A549 (cell line): ENCODE measurements around the gene CLCNKA. TPM values are rescaled to one million over a fixed set of nuclear protein-coding genes. Genes with fewer than 3 reads are reported as not detected.

Experiments used
- ATAC-seq, 2 experiments: fragments of 200-7000 bp in 1 of 2; fragments of >200 bp in 1 of 2; cut with Nextera tagmentation in 1 of 2; cut with Tn5 transposase in 1 of 2; 3 replicates each; pipeline versions ENCODE4 v1.8.0 to v1.9.1; 2018 to 2020; ENCODE audit warnings: mild to moderate bottlenecking in 1 of 2, moderate library complexity in 1 of 2
- CTCF ChIA-PET: fragments of 300-600 bp; sonication (Branson Sonifier 250); formaldehyde crosslinking; extraction: SDS; loops from one replicate; lab custom pipeline; 2021; ENCODE audit warnings: antibody characterized with exemption, inconsistent platforms; lab: Yijun Ruan, JAX
- POLR2A ChIA-PET: fragments of 350-600 bp; formaldehyde crosslinking; extraction: SDS; loops from one replicate; lab custom pipeline; 2021; ENCODE audit warnings: antibody characterized with exemption, inconsistent platforms; lab: Yijun Ruan, JAX
- DNase-seq, 2 experiments: peaks; one replicate each; pipeline versions ENCODE4 v3.0.0 to v3.0.0-alpha.2; 2011 to 2016; ENCODE audit warnings: low read depth in 1 of 2, low spot score in 1 of 2
- FAIRE-seq: peaks from 2 replicates; lab custom pipeline; 2011; peaks lifted over from hg19 to GRCh38; lab: Jason Lieb, UNC
- H3K27ac ChIP-seq, 2 experiments: fragments of >200 bp; sonication (Bioruptor Twin); formaldehyde crosslinking; 3 replicates each; pipeline ENCODE4 v1.5.1; 2016 to 2017
- H3K4me1 ChIP-seq: fragments of >200 bp; sonication (Bioruptor Twin); formaldehyde crosslinking; 3 replicates; pipeline ENCODE4 v1.6.1; 2016
- H3K4me2 ChIP-seq: fragments of >200 bp; sonication (Bioruptor Twin); formaldehyde crosslinking; 3 replicates; pipeline ENCODE4 v1.6.1; 2016
- H3K4me3 ChIP-seq: fragments of >200 bp; sonication (Bioruptor Twin); formaldehyde crosslinking; 3 replicates; pipeline ENCODE4 v1.5.1; 2016
- H3K9me3 ChIP-seq: fragments of >200 bp; sonication (Bioruptor Twin); formaldehyde crosslinking; 3 replicates; pipeline ENCODE4 v1.6.1; 2016
- CBX2 ChIP-seq: fragments of 200-600 bp; sonication (generic); IDR thresholded peaks from 2 replicates; pipeline ENCODE4 v1.6.1; 2016; ENCODE audit warnings: low read depth, mild to moderate bottlenecking, borderline replicate concordance
- CBX8 ChIP-seq: fragments of 200-600 bp; sonication (generic); IDR thresholded peaks from 2 replicates; pipeline ENCODE4 v1.6.1; 2016
- CHD4 ChIP-seq: fragments of 200-600 bp; sonication (generic); IDR thresholded peaks from 2 replicates; pipeline ENCODE4 v1.6.1; 2016; ENCODE audit warnings: antibody characterized with exemption, mild to moderate bottlenecking, borderline replicate concordance
- ESRRA ChIP-seq: fragments of 150-350 bp; IDR thresholded peaks from 2 replicates; pipeline ENCODE4 v1.6.1; 2014; ENCODE audit warnings: mild to moderate bottlenecking, low read length, borderline replicate concordance
- GATA3 ChIP-seq: IDR thresholded peaks from 2 replicates; pipeline ENCODE4 v1.6.1; 2012; ENCODE audit warnings: borderline replicate concordance
- HOXA7 ChIP-seq: fragments of 250-450 bp; sonication (Bioruptor Pico); IDR thresholded peaks from 2 replicates; pipeline ENCODE4 v1.5.0; 2020; ENCODE audit warnings: mild to moderate bottlenecking, moderate library complexity
- KDM1A ChIP-seq: fragments of 200-600 bp; sonication (generic); IDR thresholded peaks from 2 replicates; pipeline ENCODE4 v1.6.1; 2016; ENCODE audit warnings: low read depth, mild to moderate bottlenecking
- KDM5A ChIP-seq: fragments of 200-600 bp; sonication (generic); IDR thresholded peaks from 2 replicates; pipeline ENCODE4 v1.6.1; 2016; ENCODE audit warnings: antibody characterized with exemption, mild to moderate bottlenecking
- MAFK ChIP-seq: fragments of 450-650 bp; IDR thresholded peaks from 2 replicates; pipeline ENCODE4 v1.6.1; 2014; ENCODE audit not compliant: partially characterized antibody
- MAX ChIP-seq: IDR thresholded peaks from 2 replicates; pipeline ENCODE4 v1.6.1; 2012
- POLR2AphosphoS2 ChIP-seq: conservative IDR thresholded peaks from 2 replicates; pipeline ENCODE4 v1.6.1; 2012; ENCODE audit warnings: low read length, improper control_type of control experiment, inconsistent platforms
- RAD21 ChIP-seq, 2 experiments: fragments of >200 bp in 1 of 2; sonication (Bioruptor Twin) in 1 of 2; formaldehyde crosslinking in 1 of 2; IDR thresholded peaks in 1 of 2; conservative IDR thresholded peaks in 1 of 2; 2 replicates in 1 of 2; 3 replicates in 1 of 2; pipeline ENCODE4 v1.6.1; 2012 to 2018; ENCODE audit warnings: inconsistent platforms in 1 of 2
- RCOR1 ChIP-seq: fragments of 150-350 bp; IDR thresholded peaks from 2 replicates; pipeline ENCODE4 v1.6.1; 2014; ENCODE audit warnings: antibody characterized with exemption, low read length, low read depth
- SMC3 ChIP-seq: fragments of >200 bp; sonication (Bioruptor Twin); formaldehyde crosslinking; IDR thresholded peaks from 3 replicates; pipeline ENCODE4 v1.6.1; 2018; ENCODE audit warnings: inconsistent platforms
- ZC3H11A ChIP-seq: fragments of 450-650 bp; IDR thresholded peaks from 2 replicates; pipeline ENCODE4 v1.6.1; 2014; ENCODE audit warnings: antibody characterized with exemption, mild to moderate bottlenecking
- WGBS: methylation state at CpG from one replicate; pipeline ENCODE4 v1.1.6; 2017; ENCODE audit errors: missing lambda C conversion rate; 5-methylcytosine and 5-hydroxymethylcytosine counted together
- polyA plus RNA-seq, 4 experiments: library from polyadenylated mRNA; depleted of rRNA in 3 of 4; stranded (reverse); fragments of >200 nt; fragmentation: RNase III in 1 of 4; extraction: RNeasy Plus Mini Kit Qiagen cat#74134 plus additional on column Dnase treatment in 1 of 4; gene quantifications; 2 replicates in 3 of 4; 3 replicates in 1 of 4; pipeline ENCODE4 v1.2.3, GENCODE V29; 2011 to 2017
- TF ChIP-seq, protein P1 (sequence below): fragments of 200-600 bp; sonication (generic); IDR thresholded peaks from 2 replicates; pipeline ENCODE4 v1.6.1; 2016; ENCODE audit warnings: antibody characterized with exemption, mild to moderate bottlenecking, moderate library complexity
- TF ChIP-seq, protein P2 (sequence below): fragments of 150-350 bp; IDR thresholded peaks from 2 replicates; pipeline ENCODE4 v1.6.1; 2014; ENCODE audit warnings: low read depth, mild to moderate bottlenecking, low read length
- TF ChIP-seq, protein P3 (sequence below): fragments of >200 bp; sonication (Bioruptor Twin); formaldehyde crosslinking; IDR thresholded peaks from 3 replicates; pipeline ENCODE4 v1.5.1; 2016

CLCNKA gene
- polyA plus RNA-seq, 2 of the 4 experiments (the other 2 are of a cell fraction): 0.06 TPM; not detected in 1

DNA sequence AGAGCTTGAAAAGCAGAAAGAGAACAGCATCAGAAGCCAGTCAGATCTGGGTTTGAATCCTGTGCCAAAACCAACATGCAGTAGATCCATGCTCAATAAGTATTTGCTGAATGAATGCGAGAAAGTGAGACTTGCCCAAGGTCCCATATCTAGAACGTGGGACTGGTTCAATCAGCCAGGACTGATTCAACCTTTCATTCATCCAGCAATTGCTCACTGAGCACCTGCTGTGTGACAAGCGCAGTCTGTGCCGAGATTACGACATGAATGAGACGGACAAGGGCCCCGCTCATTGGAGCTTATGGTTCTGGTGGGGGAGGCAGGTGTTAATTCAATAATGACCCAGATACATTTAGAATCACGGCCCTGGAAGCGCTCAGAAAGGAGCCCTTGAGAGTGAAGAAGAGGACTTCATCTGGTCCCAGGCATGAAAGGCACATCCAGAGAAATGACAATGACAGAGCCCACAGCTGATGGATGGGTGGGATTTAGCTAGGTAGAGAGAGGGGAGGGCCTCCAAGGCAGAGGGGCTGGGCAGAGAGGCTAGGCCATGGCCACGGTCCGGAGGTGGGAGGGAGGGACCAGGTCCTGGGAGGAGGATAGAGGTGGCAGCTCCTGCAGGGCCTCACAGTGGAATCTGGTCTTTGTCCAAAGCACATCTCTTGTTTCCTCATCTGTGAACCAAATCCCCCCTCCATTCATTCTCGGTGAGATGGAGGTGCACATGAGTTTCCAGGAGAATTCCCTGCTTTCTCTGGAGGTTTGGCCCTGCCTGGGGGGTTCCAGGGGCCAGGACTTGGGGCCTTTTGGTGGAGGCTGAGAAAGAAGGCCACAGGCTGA, 55.8 kb downstream of the CLCNKA start:
- 58% methylated on average over 12 of the region's 12 CpGs for WGBS
- peak overlapping the region; percentile 95 to 100 for H3K27ac ChIP-seq
- no peak for ATAC-seq
- ChIA-PET CTCF (interaction anchor here (0.9 to 12.5 kb wide), 31 partner anchors 8 to 288 kb away, joined by 3 to 318 read pairs (median 11); partner anchors contain the start of genes CPLANE2 and EPHA2), POLR2A (no interaction called here)
- peak overlapping the region; percentile 79 for H3K4me2 ChIP-seq
- H3K9me3 ChIP-seq: no peaks in the 10 kb centered on the region
- FAIRE-seq: no peak
- TF ChIP-seq CHD4 (no peak), HOXA7 (CRISPR knock-in tag) (no peak), KDM1A (no peak), ZC3H11A (no peak), KDM5A (no peak), MAX (no peak), MAFK (no peak), CBX2 (no peak), GATA3 (no peak), RCOR1 (no peak), POLR2AphosphoS2 (no peak), CBX8 (no peak), ESRRA (no peak)
- TF ChIP-seq, protein P1, sequence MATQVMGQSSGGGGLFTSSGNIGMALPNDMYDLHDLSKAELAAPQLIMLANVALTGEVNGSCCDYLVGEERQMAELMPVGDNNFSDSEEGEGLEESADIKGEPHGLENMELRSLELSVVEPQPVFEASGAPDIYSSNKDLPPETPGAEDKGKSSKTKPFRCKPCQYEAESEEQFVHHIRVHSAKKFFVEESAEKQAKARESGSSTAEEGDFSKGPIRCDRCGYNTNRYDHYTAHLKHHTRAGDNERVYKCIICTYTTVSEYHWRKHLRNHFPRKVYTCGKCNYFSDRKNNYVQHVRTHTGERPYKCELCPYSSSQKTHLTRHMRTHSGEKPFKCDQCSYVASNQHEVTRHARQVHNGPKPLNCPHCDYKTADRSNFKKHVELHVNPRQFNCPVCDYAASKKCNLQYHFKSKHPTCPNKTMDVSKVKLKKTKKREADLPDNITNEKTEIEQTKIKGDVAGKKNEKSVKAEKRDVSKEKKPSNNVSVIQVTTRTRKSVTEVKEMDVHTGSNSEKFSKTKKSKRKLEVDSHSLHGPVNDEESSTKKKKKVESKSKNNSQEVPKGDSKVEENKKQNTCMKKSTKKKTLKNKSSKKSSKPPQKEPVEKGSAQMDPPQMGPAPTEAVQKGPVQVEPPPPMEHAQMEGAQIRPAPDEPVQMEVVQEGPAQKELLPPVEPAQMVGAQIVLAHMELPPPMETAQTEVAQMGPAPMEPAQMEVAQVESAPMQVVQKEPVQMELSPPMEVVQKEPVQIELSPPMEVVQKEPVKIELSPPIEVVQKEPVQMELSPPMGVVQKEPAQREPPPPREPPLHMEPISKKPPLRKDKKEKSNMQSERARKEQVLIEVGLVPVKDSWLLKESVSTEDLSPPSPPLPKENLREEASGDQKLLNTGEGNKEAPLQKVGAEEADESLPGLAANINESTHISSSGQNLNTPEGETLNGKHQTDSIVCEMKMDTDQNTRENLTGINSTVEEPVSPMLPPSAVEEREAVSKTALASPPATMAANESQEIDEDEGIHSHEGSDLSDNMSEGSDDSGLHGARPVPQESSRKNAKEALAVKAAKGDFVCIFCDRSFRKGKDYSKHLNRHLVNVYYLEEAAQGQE: no peak
- TF ChIP-seq, protein P2, sequence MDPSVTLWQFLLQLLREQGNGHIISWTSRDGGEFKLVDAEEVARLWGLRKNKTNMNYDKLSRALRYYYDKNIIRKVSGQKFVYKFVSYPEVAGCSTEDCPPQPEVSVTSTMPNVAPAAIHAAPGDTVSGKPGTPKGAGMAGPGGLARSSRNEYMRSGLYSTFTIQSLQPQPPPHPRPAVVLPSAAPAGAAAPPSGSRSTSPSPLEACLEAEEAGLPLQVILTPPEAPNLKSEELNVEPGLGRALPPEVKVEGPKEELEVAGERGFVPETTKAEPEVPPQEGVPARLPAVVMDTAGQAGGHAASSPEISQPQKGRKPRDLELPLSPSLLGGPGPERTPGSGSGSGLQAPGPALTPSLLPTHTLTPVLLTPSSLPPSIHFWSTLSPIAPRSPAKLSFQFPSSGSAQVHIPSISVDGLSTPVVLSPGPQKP: no peak
- peaks cover 67% of the 10 kb centered on the region for H3K4me1 ChIP-seq
- no peak overlapping the region for H3K4me3 ChIP-seq
- no peak for DNase-seq

- no peaks in the 10 kb centered on the region for H3K9me3 ChIP-seq
- 16% methylated on average over 5 of the region's 10 CpGs for WGBS
- TF ChIP-seq, protein P3, sequence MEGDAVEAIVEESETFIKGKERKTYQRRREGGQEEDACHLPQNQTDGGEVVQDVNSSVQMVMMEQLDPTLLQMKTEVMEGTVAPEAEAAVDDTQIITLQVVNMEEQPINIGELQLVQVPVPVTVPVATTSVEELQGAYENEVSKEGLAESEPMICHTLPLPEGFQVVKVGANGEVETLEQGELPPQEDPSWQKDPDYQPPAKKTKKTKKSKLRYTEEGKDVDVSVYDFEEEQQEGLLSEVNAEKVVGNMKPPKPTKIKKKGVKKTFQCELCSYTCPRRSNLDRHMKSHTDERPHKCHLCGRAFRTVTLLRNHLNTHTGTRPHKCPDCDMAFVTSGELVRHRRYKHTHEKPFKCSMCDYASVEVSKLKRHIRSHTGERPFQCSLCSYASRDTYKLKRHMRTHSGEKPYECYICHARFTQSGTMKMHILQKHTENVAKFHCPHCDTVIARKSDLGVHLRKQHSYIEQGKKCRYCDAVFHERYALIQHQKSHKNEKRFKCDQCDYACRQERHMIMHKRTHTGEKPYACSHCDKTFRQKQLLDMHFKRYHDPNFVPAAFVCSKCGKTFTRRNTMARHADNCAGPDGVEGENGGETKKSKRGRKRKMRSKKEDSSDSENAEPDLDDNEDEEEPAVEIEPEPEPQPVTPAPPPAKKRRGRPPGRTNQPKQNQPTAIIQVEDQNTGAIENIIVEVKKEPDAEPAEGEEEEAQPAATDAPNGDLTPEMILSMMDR: peak; percentile 76
- peak; percentile 91 for TF ChIP-seq RAD21 (conservative IDR thresholded peaks at IDR 0.05 in 1 of 2, IDR thresholded peaks at IDR 0.05 in 1 of 2)
- TF ChIP-seq HOXA7 (CRISPR knock-in tag): no peak
- TF ChIP-seq SMC3: peak; percentile 90
- CTCF ChIA-PET: interaction anchor here (0.6 to 12.5 kb wide), 51 partner anchors 9 to 287 kb away, joined by 3 to 318 read pairs (median 6); partner anchors contain the start of genes CPLANE2 and EPHA2
- H3K4me1 ChIP-seq: peaks cover 72% of the 10 kb centered on the region
- DNase-seq: peak; percentile 52 to 76
- peak overlapping the region; percentile 57 for H3K4me2 ChIP-seq
- peak; percentile 58 to 78 for ATAC-seq
- POLR2A ChIA-PET: interaction anchor here (0.8 to 1.3 kb wide), 4 partner anchors 60 to 109 kb away, joined by 3 to 7 read pairs (median 3); no protein-coding TSS in a partner anchor
- no peak overlapping the region for H3K4me3 ChIP-seq
- no peak for FAIRE-seq
- H3K27ac ChIP-seq: peak overlapping the region; percentile 74 to 86
Observed at GRCh38 chr1:16078925-16079656, 57.3 kb downstream of the CLCNKA start.
